ENCODE measurements around the gene WDR27.
"Not testable (repeated sequence)": the region's sequence is repeated elsewhere in the genome, so short reads cannot be mapped to it uniquely, and the experiment has no call there.

Gene WDR27

DNA sequence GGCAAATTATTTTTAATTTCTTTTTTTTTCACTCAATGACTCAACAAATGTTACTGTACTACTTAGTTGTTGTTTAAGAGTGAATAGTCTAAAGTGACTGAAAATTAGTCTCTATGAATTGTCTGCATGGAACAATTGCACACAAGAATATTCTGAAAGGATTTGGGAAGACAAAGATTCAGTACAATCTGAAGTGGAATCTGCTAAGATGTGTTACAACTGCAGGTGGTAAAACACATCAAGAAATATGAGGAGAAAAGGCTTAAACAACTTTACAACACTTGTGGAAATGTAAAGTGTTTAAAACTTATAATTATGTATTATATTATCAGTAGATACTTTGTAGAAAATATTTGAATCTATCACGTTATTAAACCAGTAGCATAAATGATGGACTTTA, 193.4 kb downstream of the WDR27 start:
- no peak for DNase-seq

DNA sequence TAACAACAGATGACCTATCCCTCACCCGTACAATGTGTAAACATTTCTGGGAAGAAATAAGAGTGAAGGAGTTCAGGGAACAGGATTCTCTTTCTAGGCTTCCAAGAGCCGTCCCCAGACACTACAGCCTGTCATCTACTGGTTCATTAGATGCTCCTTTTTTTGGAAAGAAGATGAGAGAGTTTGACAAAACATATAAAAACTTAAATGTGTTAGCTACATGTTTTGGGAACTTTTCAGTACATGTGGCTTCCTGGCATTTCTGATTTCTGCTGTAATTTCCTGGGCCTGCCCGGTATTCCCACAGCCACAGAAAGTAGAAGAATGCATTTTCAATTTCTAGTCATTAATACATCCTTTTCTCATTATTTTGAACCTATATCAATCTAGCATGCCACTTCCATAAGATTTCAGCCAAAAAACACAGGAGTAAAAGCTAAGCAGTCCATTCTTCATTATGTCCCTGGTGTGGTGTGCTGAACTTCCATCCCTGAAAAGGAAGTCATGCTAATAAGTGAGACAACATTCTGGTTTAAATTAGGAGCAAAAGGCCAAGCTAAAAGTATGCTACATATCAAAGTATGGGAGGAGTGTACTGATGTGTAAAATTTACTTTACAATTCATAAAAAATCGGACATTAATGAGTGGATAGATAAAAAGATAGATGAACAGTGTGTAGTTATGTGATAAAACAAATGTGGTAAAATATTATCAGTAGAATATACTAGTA, 198.2 kb downstream of the WDR27 start:
- DNase-seq = no peak

DNA sequence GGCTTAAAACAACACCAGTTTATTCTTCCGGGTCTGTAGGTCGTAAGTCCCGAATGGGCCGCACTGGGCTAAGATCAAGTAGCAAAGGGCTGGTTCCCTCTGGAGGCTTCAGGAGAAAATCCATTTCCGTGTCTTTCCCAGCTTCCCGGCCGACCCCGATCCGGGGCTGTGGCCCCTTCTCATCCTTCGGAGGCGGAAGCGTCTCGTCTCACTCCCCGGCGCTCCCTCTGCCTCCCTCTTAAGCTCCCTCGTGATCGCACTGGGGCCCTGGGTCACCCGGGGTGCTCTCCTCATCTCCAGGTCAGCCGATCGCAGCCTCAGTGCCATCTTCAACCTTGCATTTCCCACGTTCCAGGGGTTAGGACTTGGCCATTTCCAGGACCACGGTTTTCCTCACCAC, 199.4 kb downstream of the WDR27 start:
- no peak for DNase-seq

DNA sequence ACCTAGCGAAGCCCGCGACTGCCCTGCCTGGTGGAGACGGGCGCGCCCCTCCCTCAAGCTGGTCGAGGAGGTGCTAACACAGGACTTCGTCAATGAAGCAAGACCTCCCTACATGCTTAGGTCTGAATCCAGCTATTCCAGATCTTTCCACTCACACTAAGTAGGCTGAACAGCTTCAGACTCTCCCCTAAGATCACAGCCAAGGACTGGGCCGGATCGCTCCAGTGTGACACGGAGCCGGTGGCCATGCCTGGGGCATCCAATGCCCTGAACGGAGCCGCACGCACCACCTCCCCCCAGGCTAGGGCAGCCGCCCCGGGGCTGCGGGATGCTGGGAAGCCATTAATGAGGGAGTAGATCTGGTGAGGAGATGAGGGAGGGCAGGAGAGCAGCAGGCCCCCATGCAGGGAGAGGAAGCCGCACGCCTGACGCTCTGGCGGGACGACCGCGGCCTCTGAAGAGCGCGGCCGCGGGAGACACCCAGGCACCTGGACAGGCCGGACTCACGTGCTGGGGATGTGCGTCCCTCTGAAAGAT, 200.0 kb downstream of the WDR27 start:
- DNase-seq = no peak

GRCh38 chr6:169501128-169501527, 200.7 kb downstream of the WDR27 start:
- DNase-seq = no peak

DNA sequence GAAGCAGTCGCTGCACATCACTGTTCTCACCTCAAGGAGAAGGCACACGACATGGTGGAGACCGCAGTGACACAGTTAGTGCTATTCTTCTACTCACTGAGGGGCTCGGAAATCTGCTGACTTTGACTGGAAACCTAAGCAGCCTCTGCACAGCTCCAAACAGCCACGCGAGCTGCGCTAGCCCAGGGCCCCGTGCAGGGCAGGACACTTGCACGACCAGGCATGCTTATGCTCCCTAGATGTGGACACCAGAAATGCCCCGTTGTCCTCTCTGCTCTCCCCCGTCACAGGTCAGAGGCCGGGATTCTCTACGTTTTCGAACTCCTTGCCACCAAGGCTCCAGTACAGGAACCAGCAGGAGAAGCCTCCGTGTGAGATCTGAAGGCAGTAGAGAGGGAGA, 201.1 kb downstream of the WDR27 start:
- DNase-seq = no peak

GRCh38 chr6:169499848-169500247, 202.0 kb downstream of the WDR27 start:
- no peak for DNase-seq

DNA sequence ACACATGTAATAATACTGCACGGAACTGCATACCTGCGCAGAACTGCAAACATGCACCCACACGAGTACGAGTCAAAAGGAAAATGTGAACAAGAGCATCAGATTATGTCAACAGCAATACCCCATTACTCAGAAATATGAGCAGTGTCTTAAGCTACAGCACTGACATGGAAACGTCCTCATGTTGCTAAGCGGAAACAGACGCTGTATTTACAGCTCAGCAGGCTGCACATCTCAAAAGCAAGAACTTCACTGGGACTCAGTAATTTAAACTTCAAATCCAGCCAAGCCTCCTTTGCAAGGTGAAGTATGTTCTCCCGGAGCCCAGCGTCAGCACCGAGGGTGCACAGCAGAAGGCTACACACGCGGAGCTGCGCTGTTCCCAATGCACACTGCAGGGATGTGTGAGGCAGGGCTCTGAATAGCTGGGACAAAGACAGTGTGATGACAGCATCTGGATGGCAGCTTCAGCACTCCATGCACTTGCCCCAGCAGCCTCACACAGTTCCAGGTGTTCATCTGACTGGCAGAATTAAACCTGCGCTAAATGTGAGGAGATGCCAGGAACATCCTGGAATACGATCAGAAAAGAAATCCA, 202.8 kb downstream of the WDR27 start:
- DNase-seq = no peak

DNA sequence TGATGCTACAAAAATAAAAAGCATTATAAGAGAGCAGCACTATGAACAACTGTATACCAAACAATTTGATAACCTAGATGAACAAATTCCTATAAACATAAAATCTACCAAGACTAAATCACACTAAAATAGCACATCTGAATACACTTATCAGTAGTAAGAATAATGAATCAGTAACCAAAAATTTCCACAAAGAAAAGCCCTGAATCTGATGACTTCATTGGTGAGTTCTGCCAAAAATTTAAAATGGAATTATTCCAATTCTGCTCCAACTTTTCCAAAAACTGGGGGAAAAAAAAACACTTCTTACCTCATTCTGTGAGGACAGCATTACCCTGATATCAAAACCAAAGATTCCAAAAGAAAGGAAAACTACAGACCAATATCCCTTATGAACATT, 206.2 kb downstream of the WDR27 start:
- DNase-seq = no peak

DNA sequence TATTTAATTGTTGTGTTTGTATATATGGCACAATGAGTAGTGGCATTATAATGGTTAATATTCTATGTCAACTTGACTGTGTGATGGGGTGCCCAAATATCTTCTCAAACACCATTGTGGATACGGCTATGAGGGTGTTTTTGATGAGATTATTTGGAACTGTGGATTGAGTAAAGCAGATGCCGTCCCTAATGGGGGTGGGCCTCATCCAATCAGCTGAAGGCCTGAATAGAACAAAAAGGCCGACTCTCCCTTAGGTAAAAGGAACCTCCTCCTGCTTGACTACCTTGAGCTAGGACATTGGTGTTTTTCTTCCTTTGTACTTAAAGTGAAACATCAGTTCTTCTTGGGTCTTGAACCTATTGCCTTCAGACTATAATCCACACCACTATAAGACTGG, 207.8 kb downstream of the WDR27 start:
- DNase-seq = no peak

DNA sequence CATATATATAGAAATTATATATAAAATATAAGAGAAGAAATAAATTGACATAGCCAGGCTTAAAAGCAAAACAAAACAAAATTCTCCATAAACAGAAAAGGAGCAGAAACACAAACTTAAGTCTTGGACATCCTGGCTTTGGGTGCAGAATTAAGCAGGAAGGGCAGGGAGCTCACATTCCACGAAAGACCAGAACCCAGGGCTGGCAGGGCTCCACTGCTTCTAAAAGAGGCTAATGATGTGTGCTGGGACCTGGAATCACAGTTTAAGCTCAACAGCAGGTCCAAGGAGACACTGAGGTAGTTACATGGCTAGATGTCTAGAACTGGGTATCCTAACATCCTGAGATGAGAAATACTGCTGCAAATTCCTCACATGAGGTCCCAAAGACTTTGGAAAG, 210.3 kb downstream of the WDR27 start:
- DNase-seq = no peak

DNA sequence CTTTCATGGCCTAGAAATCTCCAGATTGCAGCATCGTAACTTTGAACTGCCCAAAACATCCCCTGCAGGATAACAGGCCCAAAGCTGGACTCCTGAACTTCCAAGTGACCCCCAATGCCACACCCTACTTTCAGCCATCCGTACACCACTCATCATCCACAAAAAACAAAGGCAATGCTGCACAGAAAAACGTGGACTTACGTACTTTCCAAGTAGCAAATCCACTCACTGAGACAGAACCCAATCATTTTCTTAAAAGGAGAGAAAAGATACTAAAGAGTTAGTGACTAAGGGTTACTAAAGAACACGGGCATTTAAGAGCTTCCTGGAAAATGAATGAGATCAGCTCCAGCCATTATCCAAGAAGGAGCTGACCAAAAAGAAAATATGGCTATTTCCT, 211.0 kb downstream of the WDR27 start:
- no peak for DNase-seq

DNA sequence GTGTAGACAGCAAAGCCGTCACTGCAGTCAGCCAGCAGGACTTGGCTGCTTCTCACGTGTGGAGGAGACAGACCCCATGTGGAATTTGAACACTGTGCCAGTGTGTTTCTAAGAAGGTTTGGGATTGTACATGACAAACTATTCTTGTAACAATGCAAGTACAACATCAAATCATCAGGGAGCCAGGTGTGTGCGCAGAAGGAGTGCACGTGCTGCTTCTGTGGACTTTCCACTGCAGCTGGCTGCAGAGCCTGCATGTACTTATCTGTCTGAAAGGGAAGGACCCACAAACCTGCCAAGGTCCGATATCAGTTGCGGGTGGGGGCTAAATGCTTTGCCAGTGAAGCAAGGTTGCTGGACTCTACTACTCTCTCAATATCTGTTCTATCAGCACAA, 211.6 kb downstream of the WDR27 start:
- DNase-seq = no peak

- DNase-seq = no peak
These were observed 212.1 kb downstream of the WDR27 start for GRCh38 chr6:169489563-169490245.

GRCh38 chr6:169487579-169488436, 214.0 kb downstream of the WDR27 start:
- DNase-seq = no peak

DNA sequence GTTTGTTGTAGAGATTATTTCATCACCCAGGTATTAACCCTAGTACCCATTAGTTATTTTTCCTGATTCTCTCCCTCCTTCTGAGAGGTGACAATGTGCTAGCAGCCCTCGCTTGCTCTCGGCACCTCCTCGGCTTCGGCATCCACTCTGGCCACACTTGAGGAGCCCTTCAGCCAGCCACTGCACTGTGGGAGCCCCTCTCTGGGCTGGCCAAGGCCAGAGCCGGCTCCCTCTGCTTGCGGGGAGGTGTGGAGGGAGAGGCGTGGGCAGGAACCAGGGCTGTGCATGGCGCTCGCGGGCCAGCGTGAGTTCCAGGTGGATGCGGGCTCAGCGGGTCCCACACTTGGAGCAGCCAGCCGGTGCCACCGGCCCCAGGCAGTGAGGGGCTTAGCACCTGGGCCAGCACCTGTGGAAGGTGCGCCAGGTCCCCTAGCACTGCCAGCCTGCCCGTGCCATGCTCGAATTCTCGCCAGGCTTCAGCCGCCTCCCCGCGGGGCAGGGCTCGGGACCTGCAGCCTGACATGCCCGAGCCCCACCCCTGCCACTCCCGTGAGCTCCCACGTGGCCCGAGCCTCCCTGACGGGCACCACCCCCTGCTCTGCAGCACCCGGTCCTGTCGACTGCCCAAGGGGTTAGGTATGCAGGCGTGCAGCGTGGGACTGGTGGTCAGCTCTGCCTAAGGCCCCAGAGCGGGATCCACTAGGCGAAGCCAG, 221.9 kb downstream of the WDR27 start:
- no peak for DNase-seq

DNA sequence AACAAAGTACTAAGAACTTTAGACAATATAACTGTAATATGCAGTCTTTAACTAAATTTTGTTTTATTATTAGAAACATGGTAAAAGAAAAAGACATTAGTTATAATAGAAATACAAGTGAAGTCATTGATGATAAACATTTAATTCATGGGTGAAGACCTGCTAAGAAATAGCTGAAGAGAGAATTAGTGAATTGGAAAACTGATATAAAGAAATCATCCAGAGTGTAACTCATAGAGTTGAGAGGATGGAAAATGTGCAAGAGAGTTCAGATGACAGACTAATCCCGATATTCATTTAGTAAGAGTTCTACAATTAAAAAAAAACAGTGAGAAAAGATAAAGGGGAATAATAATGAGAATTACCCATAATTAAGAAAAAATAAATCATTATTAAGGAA, 227.5 kb downstream of the WDR27 start:
- DNase-seq = no peak

GRCh38 chr6:169473663-169474062, 228.2 kb downstream of the WDR27 start:
- no peak for DNase-seq

DNA sequence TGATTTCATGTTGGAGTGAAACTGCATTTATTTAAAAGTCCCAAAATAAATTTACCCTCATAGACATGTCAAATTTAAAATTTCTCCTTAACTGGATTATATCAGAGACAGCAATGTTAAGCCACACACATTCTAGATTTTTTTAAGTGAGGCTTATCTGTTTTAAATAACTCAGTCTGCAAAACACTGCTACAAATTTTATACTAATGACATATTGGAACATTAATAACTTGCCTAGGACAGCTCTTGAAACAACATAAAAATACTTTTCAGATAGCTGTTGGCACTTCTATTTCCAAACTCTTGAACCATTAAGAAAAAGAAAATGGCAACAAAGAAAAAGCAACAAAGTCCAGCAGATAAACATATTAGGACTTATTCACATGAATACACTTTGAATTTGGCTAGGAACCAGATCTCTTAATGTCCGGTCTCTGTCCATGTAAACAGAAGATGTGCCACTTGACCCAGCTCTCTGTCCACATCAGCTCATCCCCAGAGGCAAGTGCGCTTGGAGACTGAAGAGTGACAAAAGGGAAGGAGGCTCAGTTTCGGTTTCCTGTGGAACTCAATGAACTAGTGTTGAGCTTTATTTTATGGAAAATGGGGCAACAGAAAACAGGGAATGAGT, 228.9 kb downstream of the WDR27 start:
- DNase-seq = no peak

DNA sequence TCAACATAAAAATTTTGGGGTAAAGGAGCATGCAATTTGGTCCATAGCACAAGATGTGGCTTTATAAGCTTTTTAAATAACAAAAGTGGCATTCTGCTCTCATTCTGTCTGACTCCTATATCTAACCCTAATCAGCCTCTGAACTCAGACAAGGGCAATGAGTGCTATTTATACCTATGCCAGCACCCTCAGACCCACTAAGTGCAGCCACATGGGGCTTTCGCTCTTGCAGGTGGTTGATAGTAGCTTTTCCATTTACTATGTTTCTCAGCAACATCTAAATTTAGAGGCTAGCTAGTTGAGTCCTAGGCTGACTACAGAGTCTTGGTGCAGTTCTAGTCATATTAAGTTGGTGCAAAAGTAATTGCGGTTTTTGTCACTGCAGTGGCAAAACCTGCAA, 231.0 kb downstream of the WDR27 start:
- DNase-seq = no peak

DNA sequence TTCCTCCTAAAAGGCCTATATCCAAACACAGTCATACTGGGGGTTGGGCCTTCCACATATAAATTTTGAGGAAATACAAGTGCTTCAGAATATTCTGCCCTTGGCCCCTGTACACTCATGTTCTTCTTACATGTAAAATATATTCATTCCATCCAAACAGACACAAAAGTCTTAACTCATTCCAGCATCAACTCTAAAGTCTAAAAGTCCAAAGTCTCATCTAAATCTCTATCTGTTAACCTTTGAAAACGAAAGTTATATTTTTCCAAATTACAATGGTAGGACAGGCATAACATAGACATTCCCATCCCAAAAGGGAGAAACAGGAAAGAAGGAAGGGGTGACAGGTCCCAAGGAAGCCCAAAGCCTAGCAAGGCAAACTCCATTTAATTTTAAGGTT, 232.8 kb downstream of the WDR27 start:
- no peak for DNase-seq

- not testable (repeated sequence) for DNase-seq
These were observed 234.1 kb downstream of the WDR27 start for GRCh38 chr6:169467755-169468154.

Data from activated naive CD4-positive, alpha-beta T cell (primary cell).